BLaER1 (cell line): Measurements from ENCODE around the gene FBXO24.
A peak's percentile ranks its signal among the peaks of the same experiment; 100 is the strongest.

Experiments used
- H3K27ac ChIP-seq: shearing (Covaris generic); formaldehyde crosslinking; 2 replicates; pipeline ENCODE4 v1.8.1; 2022
- H3K27me3 ChIP-seq: shearing (Covaris generic); formaldehyde crosslinking; 2 replicates; pipeline ENCODE4 v1.8.1; 2022
- H3K36me3 ChIP-seq: shearing (Covaris generic); formaldehyde crosslinking; 2 replicates; pipeline ENCODE4 v1.8.1; 2022
- H3K4me1 ChIP-seq: shearing (Covaris generic); formaldehyde crosslinking; 2 replicates; pipeline ENCODE4 v1.8.1; 2022
- H3K4me2 ChIP-seq: shearing (Covaris generic); formaldehyde crosslinking; 2 replicates; pipeline ENCODE4 v1.8.1; 2022
- H3K4me3 ChIP-seq: shearing (Covaris generic); formaldehyde crosslinking; 2 replicates; pipeline ENCODE4 v1.8.1; 2022
- H3K9ac ChIP-seq: shearing (Covaris generic); formaldehyde crosslinking; 2 replicates; pipeline ENCODE4 v1.8.1; 2022
- H3K9me3 ChIP-seq: shearing (Covaris generic); formaldehyde crosslinking; 2 replicates; pipeline ENCODE4 v1.8.1; 2022
- H4K20me1 ChIP-seq: shearing (Covaris generic); formaldehyde crosslinking; 2 replicates; pipeline ENCODE4 v1.8.1; 2022
- Cebpa-rat ChIP-seq: shearing (Covaris generic); IDR thresholded peaks from 2 replicates; pipeline ENCODE4 v1.8.1; 2022

The FBXO24 gene

DNA sequence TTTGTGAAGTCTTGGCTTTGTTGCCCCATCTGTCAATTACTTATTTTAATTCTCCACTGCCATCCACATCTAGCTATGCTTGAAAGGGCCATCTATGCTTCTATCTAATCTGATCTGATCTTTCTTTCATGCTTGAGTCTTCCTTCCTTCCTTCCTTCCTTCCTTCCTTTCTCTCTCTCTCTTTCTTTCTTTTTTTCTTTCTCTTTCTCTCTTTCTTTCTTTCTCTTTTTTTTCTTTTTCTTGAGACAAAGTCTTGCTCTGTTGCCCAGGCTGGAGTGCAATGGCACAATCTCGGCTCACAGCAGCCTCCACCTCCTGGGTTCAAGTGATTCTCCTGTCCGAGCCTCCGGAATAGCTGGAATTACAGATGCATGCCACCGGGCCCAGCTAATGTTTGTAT, 43.9 kb downstream of the FBXO24 start:
- Histone ChIP-seq H3K27ac (0 out of 2 replicates have a peak overlapping the region, but pooled peaks have one; percentile 30), H4K20me1 (no peaks in the 10 kb centered on the region), H3K9me3 (no peaks in the 10 kb centered on the region), H3K4me1 (peaks cover 82% of the 10 kb centered on the region), H3K4me2 (peak overlapping the region; percentile 57), H3K9ac (no peak overlapping the region), H3K4me3 (no peak overlapping the region), H3K36me3 (peaks cover 29% of the 10 kb centered on the region), H3K27me3 (no peaks in the 10 kb centered on the region)
- TF ChIP-seq Cebpa-rat, result no peak

DNA sequence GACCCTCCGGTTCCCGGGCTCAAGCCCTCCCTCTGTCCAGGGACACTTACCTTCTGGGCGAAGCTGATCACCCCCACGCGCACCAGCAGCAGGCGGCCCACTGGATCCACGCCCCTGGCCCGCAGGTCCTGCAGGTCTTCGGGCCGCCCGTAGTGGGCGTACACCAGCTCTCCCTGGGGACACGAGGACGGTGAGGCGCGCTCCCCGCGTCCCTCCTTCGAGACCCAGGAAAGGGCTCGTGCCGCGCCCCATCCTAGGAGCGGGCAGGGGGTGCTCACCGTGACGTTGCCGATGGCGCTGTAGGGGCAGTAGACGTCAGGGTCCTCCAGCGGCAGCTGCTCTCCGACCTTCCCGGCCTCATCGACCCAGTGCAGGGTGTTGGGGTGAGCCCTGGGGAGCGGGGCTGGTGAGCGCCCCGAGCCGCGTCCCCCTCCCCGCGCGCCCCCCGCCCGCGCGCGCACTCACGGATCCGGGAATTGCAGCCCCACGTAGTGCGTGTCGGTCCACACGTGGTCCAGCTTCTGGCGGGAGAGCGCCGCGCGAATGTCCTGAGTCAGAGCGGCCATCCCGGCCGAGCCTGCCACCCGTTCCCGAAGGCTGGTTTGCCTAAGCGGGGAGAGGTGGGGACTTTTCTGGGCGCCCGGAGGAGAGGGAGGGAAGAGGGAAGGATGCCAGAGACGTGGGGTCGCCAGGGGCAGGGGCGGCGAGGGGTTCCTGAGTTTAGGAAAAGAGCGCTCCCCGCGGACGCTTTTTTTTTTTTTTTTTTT, 47.0 kb downstream of the FBXO24 start:
- no peaks in the 10 kb centered on the region for H3K27me3 ChIP-seq
- no peaks in the 10 kb centered on the region for H3K9me3 ChIP-seq
- peak overlapping the region; percentile 90 for H3K4me2 ChIP-seq
- peaks cover 62% of the 10 kb centered on the region for H3K4me1 ChIP-seq
- H3K9ac ChIP-seq, result peak overlapping the region; percentile 85
- no peaks in the 10 kb centered on the region for H4K20me1 ChIP-seq
- H3K4me3 ChIP-seq, result peak overlapping the region; percentile 87
- H3K36me3 ChIP-seq, result peaks cover 17% of the 10 kb centered on the region
- no peak for TF ChIP-seq Cebpa-rat
- peak overlapping the region; percentile 87 for H3K27ac ChIP-seq

DNA sequence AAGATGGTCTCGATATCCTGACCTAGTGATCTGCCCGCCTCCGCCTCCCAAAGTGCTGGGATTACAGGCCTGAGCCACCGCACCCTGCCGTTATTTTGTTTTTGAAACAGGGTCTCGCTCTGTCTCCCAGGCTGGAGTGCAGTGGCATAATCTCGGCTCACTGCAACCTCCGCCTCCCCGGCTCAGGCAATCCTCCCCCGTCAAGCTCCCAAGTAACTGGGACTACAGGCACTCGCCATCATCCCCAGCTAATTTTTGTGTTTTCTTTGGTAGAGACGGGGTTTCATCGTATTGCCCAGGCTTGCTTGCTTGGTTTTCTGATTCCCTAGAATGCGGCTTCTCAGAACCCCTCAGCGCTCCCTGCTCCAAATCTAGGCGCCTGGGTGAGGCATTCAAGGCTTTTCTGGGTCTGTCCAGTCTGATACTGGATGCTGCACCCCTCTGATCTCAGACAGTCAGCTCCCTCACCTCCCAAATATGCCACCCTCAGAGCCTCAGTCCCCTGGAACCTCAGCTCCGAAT, 53.9 kb downstream of the FBXO24 start:
- Histone ChIP-seq H3K4me2 (no peak overlapping the region), H3K4me1 (peaks cover 15% of the 10 kb centered on the region), H4K20me1 (no peaks in the 10 kb centered on the region), H3K27me3 (no peaks in the 10 kb centered on the region), H3K27ac (no peak overlapping the region), H3K4me3 (no peak overlapping the region), H3K9ac (no peak overlapping the region), H3K36me3 (no peaks in the 10 kb centered on the region), H3K9me3 (no peaks in the 10 kb centered on the region)
- no peak for TF ChIP-seq Cebpa-rat

GRCh38 chr7:100640517-100641440, 54.7 kb downstream of the FBXO24 start:
- Histone ChIP-seq H4K20me1 (no peaks in the 10 kb centered on the region), H3K4me3 (no peak overlapping the region), H3K4me2 (no peak overlapping the region), H3K27me3 (no peaks in the 10 kb centered on the region), H3K9ac (no peak overlapping the region), H3K36me3 (no peaks in the 10 kb centered on the region), H3K4me1 (peaks cover 14% of the 10 kb centered on the region), H3K27ac (no peak overlapping the region), H3K9me3 (no peaks in the 10 kb centered on the region)
- no peak for TF ChIP-seq Cebpa-rat

DNA sequence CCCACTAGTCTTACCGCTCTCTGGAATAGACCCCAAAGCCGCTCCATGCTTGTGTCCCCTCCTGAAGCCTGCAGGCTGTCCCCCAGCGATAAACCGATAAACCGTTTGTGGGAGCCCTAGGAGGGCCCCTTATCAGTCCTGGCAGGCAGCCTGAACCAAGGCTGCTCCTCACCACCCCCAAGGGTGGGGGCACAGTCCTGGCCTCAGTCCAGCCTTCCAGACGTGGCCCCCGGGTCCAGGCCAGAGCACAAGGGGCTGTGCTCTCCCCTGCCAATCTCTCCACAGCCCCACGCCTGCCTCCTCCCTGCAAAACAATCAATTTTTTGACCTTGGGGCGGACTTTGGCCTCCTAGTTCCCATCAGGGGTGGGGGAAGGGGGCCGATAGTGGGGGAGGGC, 55.3 kb downstream of the FBXO24 start, which contains the start of gene TFR2:
TSS of gene TFR2 (minus strand) at position 90 of the 397 bp plus-strand sequence. CDS start at position 47, 43 bp downstream.
- no peaks in the 10 kb centered on the region for H3K27me3 ChIP-seq
- peak within 1 kb of the TSS; percentile 75 for H3K4me2 ChIP-seq
- H4K20me1 ChIP-seq, result no peaks in the 10 kb centered on the region
- no peaks in the 10 kb centered on the region for H3K9me3 ChIP-seq
- no peaks in the 10 kb centered on the region for H3K36me3 ChIP-seq
- H3K27ac ChIP-seq, result no peak within 1 kb of the TSS
- TF ChIP-seq Cebpa-rat, result no peak
- H3K9ac ChIP-seq, result no peak within 1 kb of the TSS
- no peak within 1 kb of the TSS for H3K4me3 ChIP-seq
- peaks cover 14% of the 10 kb centered on the region for H3K4me1 ChIP-seq

DNA sequence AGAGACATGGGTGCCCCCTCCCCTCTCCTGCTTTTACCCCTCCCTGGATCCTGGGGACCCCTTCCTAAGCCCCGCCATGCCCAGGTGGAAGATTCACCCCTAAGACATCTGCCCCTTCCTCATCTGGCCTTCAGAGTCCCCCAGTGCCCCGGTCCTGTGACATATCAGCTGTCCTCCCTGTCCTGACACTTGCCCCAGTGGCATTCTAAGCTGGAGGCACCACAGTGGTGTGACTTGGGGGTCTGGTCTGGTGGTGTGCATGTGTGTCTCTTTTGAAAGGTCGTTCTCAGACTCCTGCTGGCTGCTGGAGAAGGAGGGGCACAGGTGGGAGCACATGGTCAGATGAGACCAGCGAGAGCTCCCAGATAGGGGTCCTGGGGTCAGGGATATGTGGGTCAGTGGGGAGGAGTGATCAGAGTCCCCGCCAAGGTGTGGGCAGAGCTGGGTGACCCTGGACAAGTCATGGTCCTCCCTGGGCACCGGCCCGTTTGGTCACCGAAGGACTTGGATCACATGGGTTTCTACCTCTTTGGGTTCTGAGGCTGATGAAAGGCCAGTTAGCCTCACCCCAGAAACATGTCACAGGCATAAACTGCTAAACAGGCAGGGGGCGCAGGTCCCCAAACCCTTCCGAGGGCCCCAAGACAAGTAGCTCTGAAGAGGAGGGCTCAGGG, 55.9 kb downstream of the FBXO24 start:
- TF ChIP-seq Cebpa-rat, result no peak
- peak overlapping the region; percentile 75 for H3K4me2 ChIP-seq
- H4K20me1 ChIP-seq, result no peaks in the 10 kb centered on the region
- H3K27me3 ChIP-seq, result no peaks in the 10 kb centered on the region
- no peak overlapping the region for H3K9ac ChIP-seq
- no peaks in the 10 kb centered on the region for H3K36me3 ChIP-seq
- H3K4me3 ChIP-seq, result no peak overlapping the region
- no peaks in the 10 kb centered on the region for H3K9me3 ChIP-seq
- no peak overlapping the region for H3K27ac ChIP-seq
- peaks cover 14% of the 10 kb centered on the region for H3K4me1 ChIP-seq

DNA sequence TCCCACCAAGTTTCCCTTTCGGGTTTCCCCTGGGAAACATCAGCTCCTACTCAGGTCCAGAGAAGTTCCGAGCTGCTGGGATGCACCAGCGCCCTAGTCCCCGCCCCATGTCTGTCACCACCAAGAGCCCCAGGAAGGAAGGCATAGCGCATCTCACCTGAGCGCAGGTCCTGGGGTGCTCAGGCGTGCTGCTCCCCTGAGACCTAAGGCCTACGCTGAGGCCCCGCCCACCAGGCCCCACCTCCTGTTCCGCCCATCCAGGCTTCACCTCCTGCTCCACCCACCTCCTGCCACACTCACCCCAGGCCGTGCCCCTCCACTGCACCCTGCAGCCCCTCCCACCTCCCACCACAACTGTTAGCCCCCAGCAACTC, 56.4 kb downstream of the FBXO24 start:
- Histone ChIP-seq H3K27ac (no peak overlapping the region), H4K20me1 (no peaks in the 10 kb centered on the region), H3K9ac (no peak overlapping the region), H3K4me3 (no peak overlapping the region), H3K4me2 (peak overlapping the region; percentile 75), H3K27me3 (no peaks in the 10 kb centered on the region), H3K4me1 (peaks cover 14% of the 10 kb centered on the region), H3K36me3 (no peaks in the 10 kb centered on the region), H3K9me3 (no peaks in the 10 kb centered on the region)
- no peak for TF ChIP-seq Cebpa-rat

GRCh38 chr7:100649826-100650565, 63.9 kb downstream of the FBXO24 start:
- Histone ChIP-seq H3K9ac (no peak overlapping the region), H4K20me1 (no peaks in the 10 kb centered on the region), H3K27me3 (peaks cover 5% of the 10 kb centered on the region), H3K27ac (no peak overlapping the region), H3K4me1 (no peaks in the 10 kb centered on the region), H3K9me3 (no peaks in the 10 kb centered on the region), H3K36me3 (no peaks in the 10 kb centered on the region), H3K4me2 (no peak overlapping the region), H3K4me3 (no peak overlapping the region)
- TF ChIP-seq Cebpa-rat, result no peak
